ENCODE data around the gene GMFB. TPM values are rescaled to one million over a fixed set of nuclear protein-coding genes. Genes with fewer than 3 reads are reported as not detected.
"Not testable (repeated sequence)": the region's sequence is repeated elsewhere in the genome, so short reads cannot be mapped to it uniquely, and the experiment has no call there.

The GMFB gene
- total RNA-seq, 1 experiment from 2014 or later: 85.2 TPM

GRCh38 chr14:54438703-54439102 is 50.1 kb downstream of the GMFB start:
- peaks cover 12% of the 10 kb centered on the region for H3F3A ChIP-seq (ENCODE audit: low read length, unreplicated experiment)
- intact Hi-C loops (cut with micrococcal nuclease): no loop called here
- H3K36me3 ChIP-seq (ENCODE audit: low read depth, low read length): peaks cover 21% of the 10 kb centered on the region
- H3K9me2 ChIP-seq (replicated peaks; ENCODE audit: low read length): no peaks in the 10 kb centered on the region
- DNase-seq: peak; percentile 45
- H3K4me3 ChIP-seq (ENCODE audit: low read length): peak overlapping the region; percentile 74; the same call in 1 of the 2 replicates
- peaks cover 71% of the 10 kb centered on the region for H3K79me2 ChIP-seq (ENCODE audit: low read length)
- no peaks in the 10 kb centered on the region for H3K9me3 ChIP-seq (ENCODE audit: low read length)
- ATAC-seq: no peak
- peaks cover 68% of the 10 kb centered on the region for H3K4me1 ChIP-seq (ENCODE audit: insufficient read depth, low read length)
- peaks cover 62% of the 10 kb centered on the region for H4K20me1 ChIP-seq (ENCODE audit: low read length)
- H3K9ac ChIP-seq (ENCODE audit: low read length): no peak overlapping the region
- peak overlapping the region; percentile 83 for H3K4me2 ChIP-seq (ENCODE audit: low read length)
- no peak overlapping the region for H2AFZ ChIP-seq (ENCODE audit: low read length)
- TF ChIP-seq CTCF (conservative IDR thresholded peaks at IDR 0.05; ENCODE audit: low read depth, low read length): no peak
- no peak for TF ChIP-seq EZH2 (IDR thresholded peaks at IDR 0.05; ENCODE audit: low read length, unreplicated experiment)
- no peak overlapping the region for H3K27ac ChIP-seq (ENCODE audit: low read length)
- BruUV-seq (replicated peaks): no TSS peak
- ChIA-PET CTCF (interaction anchor here (0.7 to 1.1 kb wide), 2 partner anchors 18 to 89 kb away, joined by 3 read pairs; no protein-coding TSS in a partner anchor), POLR2A (ENCODE audit: unreplicated experiment) (no interaction called here)
- no peaks in the 10 kb centered on the region for H3K27me3 ChIP-seq (ENCODE audit: low read length)

DNA sequence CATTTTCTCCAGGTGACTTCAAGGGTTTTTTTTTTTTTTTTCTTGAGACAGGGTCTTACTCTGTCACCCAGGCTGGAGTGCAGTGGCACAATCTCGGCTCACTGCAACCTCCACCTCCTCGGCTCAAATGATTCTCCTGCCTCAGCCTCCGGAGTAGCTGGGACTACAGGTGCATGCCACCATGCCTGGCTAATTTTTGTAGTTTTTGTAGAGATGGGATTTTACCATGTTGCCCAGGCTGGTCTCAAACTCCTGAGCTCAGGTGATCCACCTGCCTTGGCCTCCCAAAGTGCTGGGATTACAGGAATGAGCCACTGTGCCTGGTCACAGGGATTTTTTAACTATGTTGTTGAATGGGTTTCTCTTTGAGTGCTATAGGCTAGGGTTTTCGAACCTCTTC is 50.8 kb downstream of the GMFB start:
- H3K27ac ChIP-seq (ENCODE audit: low read length); DNase-seq; BruUV-seq (replicated peaks); ATAC-seq; H3K9ac ChIP-seq (ENCODE audit: low read length); H3K27me3 ChIP-seq (ENCODE audit: low read length); H2AFZ ChIP-seq (ENCODE audit: low read length); H3K9me3 ChIP-seq (ENCODE audit: low read length); H3K4me3 ChIP-seq (ENCODE audit: low read length); intact Hi-C loops (cut with micrococcal nuclease); H3K9me2 ChIP-seq (replicated peaks; ENCODE audit: low read length): not testable (repeated sequence)
- Histone ChIP-seq H3F3A (ENCODE audit: low read length, unreplicated experiment) (peaks cover 12% of the 10 kb centered on the region), H3K79me2 (ENCODE audit: low read length) (peaks cover 79% of the 10 kb centered on the region), H3K4me1 (ENCODE audit: insufficient read depth, low read length) (peaks cover 68% of the 10 kb centered on the region), H4K20me1 (ENCODE audit: low read length) (peaks cover 67% of the 10 kb centered on the region), H3K36me3 (ENCODE audit: low read depth, low read length) (peaks cover 25% of the 10 kb centered on the region), H3K4me2 (ENCODE audit: low read length) (peak overlapping the region; percentile 83)
- POLR2A ChIA-PET (ENCODE audit: unreplicated experiment): interaction anchor here (0.5 kb wide), 1 partner anchor 94 kb away, joined by 6 read pairs; no protein-coding TSS in a partner anchor
- CTCF ChIA-PET: interaction anchor here (1.1 kb wide), 1 partner anchor 17 kb away, joined by 3 read pairs; no protein-coding TSS in a partner anchor

DNA sequence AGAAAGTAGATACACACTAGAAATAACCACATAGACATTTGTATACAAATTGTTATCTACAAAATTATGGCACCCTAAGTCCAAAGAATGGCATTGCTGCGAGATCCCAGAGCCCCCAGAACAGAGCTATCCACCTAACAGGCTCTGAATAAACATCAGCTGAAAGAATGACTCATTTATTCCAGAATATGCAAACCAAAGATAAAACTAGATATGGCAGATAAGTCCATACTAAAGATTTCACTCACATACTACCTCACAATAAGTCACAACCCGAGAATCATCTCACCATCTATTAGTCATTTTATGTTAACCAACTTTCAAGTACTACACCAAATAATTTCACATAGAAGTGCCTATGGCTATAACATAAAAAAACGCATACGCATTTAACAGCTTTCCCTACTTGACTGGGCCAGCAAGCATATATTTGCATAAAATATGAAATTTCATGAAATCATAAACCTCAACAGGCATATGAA is 53.2 kb downstream of the GMFB start:
- peak overlapping the region; percentile 79 for H3K27ac ChIP-seq (ENCODE audit: low read length)
- peak; percentile 96 for DNase-seq
- peak; percentile 79 for ATAC-seq
- peaks cover 60% of the 10 kb centered on the region for H3K4me1 ChIP-seq (ENCODE audit: insufficient read depth, low read length)
- peaks cover 76% of the 10 kb centered on the region for H4K20me1 ChIP-seq (ENCODE audit: low read length)
- peaks cover 100% of the 10 kb centered on the region for H3K79me2 ChIP-seq (ENCODE audit: low read length)
- no peaks in the 10 kb centered on the region for H3K9me3 ChIP-seq (ENCODE audit: low read length)
- no peak overlapping the region for H2AFZ ChIP-seq (ENCODE audit: low read length)
- no TSS peak for BruUV-seq (replicated peaks)
- peaks cover 12% of the 10 kb centered on the region for H3F3A ChIP-seq (ENCODE audit: low read length, unreplicated experiment)
- CTCF ChIA-PET: interaction anchor here (1.1 to 2.0 kb wide), 2 partner anchors 15 to 69 kb away, joined by 3 to 6 read pairs; no protein-coding TSS in a partner anchor
- H3K9me2 ChIP-seq (replicated peaks; ENCODE audit: low read length): no peaks in the 10 kb centered on the region
- H3K9ac ChIP-seq (ENCODE audit: low read length): peak overlapping the region; percentile 42
- POLR2A ChIA-PET (ENCODE audit: unreplicated experiment): interaction anchor here (0.6 to 0.7 kb wide), 3 partner anchors 12 to 246 kb away, joined by 3 read pairs; no protein-coding TSS in a partner anchor
- intact Hi-C loops (cut with micrococcal nuclease): no loop called here
- peak overlapping the region; percentile 68 for H3K4me2 ChIP-seq (ENCODE audit: low read length)
- H3K36me3 ChIP-seq (ENCODE audit: low read depth, low read length): peaks cover 47% of the 10 kb centered on the region
- H3K4me3 ChIP-seq (ENCODE audit: low read length): peak overlapping the region; percentile 41
- TF ChIP-seq EZH2 (IDR thresholded peaks at IDR 0.05; ENCODE audit: low read length, unreplicated experiment) (no peak), EZH2phosphoT487 (IDR thresholded peaks at IDR 0.05; ENCODE audit: borderline replicate concordance, low read length) (no peak), CTCF (conservative IDR thresholded peaks at IDR 0.05; ENCODE audit: low read depth, low read length) (no peak)
- H3K27me3 ChIP-seq (ENCODE audit: low read length): no peaks in the 10 kb centered on the region
